HG03108 (cell line): ENCODE measurements around the gene ABL2.
"Not testable (repeated sequence)": the region's sequence is repeated elsewhere in the genome, so short reads cannot be mapped to it uniquely, and the experiment has no call there.

ENCODE experiments used
- ATAC-seq: cut with Tn5 transposase; IDR thresholded peaks from one replicate; pipeline ENCODE4 v1.9.1; 2021; ENCODE audit warnings: moderate library complexity; ENCODE audit not compliant: unreplicated experiment

Gene ABL2

DNA sequence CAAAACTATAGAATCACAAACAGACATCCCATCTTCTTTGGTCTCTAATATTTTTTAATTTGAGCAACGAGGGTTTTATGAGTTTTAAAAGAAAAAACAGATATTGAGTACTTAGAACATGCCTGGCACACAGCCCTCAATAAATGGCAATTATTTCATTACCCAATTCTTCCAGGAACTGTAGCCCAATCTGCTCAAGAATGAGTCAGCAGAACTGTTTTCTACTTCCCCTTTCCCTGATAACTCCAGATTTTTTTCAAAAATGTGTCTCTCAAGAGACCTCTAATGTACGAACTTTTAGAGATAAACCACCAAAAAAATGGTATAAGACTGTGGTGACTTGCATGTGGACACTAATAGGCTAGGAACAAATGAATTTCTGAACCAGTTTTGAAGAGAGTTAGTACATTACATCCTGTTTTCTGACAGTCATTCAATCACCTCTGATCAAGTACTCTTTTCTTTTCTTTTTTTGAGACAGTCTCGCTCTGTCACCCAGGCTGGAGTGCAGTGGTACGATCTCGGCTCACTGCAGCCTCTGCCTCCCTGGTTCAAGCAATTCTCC is 11.5 kb downstream of the ABL2 start:
- no peak for ATAC-seq

GRCh38 chr1:179213317-179213716 is 16.2 kb downstream of the ABL2 start:
- ATAC-seq: not testable (repeated sequence)

- no peak for ATAC-seq
These were observed 20.6 kb downstream of the ABL2 start for GRCh38 chr1:179208681-179209477.

DNA sequence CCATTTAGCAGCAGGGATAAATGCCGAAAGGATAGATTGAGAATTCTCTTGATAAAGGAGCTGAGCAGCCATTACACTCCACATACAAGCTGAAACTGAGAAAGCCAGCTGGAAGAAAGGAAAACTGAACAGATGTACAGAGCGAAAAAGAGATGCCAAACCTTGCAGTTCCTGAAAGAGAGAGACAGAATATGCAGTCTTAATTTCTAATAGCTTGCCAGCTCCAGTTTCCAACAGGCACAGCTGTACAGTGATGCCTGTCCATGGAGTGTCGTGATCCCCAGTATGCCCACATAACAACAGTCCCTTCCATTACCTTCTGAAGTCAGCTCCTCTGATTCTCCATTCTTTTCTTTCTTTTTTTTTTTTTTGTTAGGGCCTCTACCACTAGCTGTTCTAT is 22.7 kb downstream of the ABL2 start:
- no peak for ATAC-seq

DNA sequence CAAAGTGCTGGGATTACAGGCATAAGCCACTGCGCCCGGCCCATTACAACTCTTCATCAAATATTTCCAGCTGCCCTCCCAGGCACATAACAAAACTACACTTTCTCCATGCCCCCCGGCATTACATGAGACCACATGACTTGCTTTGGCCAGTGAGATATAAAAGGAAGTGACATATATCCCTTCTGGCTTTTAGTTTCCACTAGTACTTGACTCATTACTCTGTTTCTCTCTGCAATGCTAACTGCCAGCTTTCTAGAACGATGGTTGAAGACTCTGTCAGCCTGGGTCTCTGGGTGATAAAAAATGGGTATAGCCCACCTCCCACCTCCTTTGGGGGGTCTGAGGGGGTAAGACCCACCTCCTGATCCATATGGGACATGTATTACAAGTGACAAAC is 24.2 kb downstream of the ABL2 start:
- no peak for ATAC-seq

DNA sequence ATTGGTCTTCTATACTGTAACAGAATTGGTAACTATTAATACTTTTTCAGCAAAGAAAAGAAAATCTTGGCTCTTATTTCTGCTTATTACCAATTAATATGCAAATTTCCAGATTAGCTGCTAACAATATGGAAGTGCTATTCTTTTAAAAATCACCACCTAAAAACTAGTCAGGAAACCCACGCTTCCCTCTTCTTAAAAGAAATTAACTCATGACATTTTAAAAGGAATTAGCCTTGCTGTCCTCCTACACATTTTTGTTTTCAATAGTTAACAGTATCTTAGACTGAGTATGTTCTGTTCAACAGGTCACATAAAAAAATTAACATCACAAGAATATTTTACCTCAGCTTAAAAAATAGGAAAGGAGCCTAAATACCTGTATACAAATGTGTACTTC is 27.3 kb downstream of the ABL2 start:
- ATAC-seq: no peak

DNA sequence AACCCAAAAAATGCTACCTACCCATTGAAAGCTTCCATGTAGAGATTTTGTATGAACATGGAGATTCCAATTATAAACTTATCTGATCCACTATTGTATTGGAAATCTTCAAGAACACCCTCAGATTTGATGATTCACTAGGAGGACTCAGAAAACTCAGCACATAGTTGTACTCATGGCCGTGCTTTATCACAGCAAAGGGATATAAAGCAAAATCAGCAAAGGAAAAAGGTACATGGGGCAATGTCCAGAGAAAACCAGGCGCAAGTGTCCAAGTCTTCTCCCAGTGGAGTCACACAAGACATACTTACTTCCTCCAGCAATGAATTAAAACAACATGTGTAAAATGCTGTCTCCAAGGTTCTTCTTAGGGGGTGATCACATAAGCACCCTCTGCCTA is 28.9 kb downstream of the ABL2 start:
- ATAC-seq: no peak

- no peak for ATAC-seq
These were observed 31.7 kb downstream of the ABL2 start for GRCh38 chr1:179197690-179198297.

- not testable (repeated sequence) for ATAC-seq
These were observed 33.6 kb downstream of the ABL2 start for GRCh38 chr1:179195857-179196256.

DNA sequence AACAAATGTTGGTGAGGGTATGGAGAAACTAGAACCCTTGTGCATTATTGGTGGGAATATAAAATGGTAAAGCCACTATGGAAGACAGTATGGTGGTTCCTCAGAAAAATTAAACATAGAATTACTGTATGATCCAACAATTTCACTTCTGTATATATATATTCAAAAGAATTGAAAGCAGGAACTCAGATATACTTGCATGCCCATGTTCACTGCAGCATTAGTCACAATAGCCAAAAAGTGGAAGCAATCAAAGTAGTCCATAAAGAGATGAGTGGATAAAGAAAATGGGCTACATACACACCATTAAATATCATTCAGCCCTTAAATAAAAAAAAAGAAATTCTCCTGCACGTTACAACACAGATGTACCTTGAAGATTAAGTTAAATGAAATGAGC is 34.1 kb downstream of the ABL2 start:
- ATAC-seq: no peak

- ATAC-seq: no peak
These were observed 35.4 kb downstream of the ABL2 start for GRCh38 chr1:179194068-179194537.

DNA sequence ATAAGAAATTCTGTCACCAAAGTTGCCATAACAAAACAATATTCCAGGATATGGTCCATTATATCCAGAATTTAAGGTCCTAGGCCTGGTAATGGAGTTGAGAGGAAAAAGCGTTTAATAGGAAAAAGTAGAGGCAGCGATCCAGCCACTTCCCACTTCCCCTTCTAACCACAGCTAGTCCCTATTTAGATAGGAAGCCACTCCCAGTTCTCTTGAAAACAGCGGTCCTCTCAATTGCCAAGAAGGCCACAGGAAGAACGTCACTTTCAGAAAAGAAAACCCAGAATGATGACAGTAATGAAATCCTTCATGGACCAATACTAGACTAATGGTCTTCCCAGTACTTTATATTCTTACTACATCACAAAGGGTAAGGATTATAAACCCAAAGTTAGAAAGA is 38.6 kb downstream of the ABL2 start:
- no peak for ATAC-seq

GRCh38 chr1:179187735-179188471 is 41.6 kb downstream of the ABL2 start:
- no peak for ATAC-seq

DNA sequence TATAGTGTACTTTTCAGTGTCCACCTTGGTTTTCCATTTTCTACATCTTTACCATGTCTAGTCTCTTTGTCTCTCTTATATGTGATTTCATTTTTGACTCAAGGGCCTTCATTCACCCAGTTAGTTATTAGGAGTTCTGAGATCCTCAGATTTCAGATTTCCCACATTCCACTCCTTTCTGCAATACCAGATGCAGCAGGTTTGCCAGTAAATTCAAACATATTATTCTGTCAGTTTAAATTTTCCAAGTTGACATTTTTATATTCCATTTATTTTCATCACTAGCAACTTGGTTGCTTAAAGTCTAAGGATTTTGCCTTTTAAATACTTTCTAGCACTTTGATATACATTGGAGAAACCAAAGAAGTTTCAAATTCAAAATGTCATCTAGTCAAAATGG is 42.4 kb downstream of the ABL2 start:
- ATAC-seq: no peak

- ATAC-seq: no peak
These were observed 45.1 kb downstream of the ABL2 start for GRCh38 chr1:179184403-179184802.

DNA sequence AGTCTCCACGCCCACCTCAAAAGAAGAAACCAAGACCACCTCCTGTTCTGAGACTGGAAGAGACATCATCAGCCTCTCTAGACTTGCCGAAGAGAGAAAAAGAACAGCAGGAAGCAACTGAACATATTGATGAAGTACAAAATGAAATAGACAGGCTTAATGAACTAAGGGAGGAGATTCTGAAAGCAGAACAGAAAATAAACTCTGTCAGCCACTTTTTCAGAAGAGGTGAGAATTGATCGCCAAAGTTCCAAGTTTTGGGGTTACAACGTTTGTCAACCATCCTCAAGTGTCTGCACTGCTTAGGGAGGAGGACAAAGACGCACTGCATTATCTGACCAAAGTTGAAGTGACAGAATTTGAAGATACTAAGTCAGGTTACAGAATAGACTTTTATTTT is 45.6 kb downstream of the ABL2 start:
- no peak for ATAC-seq

DNA sequence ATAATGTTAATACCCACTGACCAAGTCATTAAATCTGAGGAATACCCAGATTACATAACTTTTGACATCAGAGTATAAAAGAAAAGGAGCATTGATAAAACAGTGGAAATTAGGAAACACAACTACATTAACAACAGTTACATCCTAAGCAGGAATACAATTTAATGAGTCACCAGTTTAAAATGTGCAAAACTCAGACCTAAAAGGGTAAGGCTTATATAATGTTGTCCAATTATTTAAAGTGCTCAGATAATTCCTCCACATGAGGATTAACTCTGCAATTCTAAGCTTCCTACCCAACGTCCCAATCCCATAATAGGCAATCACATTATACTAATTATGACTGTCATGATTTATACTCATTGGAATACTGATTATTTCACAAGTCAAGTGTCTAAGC is 50.5 kb downstream of the ABL2 start:
- ATAC-seq: no peak

- ATAC-seq: no peak
These were observed 51.3 kb downstream of the ABL2 start for GRCh38 chr1:179178183-179178582.

GRCh38 chr1:179177615-179178014 is 51.9 kb downstream of the ABL2 start:
- no peak for ATAC-seq

- ATAC-seq: no peak
These were observed 52.3 kb downstream of the ABL2 start for GRCh38 chr1:179177182-179177581.

- ATAC-seq: no peak
These were observed 54.3 kb downstream of the ABL2 start for GRCh38 chr1:179175011-179175841.
